ENCODE measurements around the gene SSBP4. TPM values are rescaled to one million over a fixed set of nuclear protein-coding genes. Genes with fewer than 3 reads are reported as not detected.
A peak's percentile ranks its signal among the peaks of the same experiment; 100 is the strongest.

SSBP4 gene
- total and polyA plus RNA-seq, 9 of the 15 experiments (the other 6 are each of a cell fraction or from before 2014, with no cell fraction given) = 1.1 to 189 (median 39.0) TPM

DNA sequence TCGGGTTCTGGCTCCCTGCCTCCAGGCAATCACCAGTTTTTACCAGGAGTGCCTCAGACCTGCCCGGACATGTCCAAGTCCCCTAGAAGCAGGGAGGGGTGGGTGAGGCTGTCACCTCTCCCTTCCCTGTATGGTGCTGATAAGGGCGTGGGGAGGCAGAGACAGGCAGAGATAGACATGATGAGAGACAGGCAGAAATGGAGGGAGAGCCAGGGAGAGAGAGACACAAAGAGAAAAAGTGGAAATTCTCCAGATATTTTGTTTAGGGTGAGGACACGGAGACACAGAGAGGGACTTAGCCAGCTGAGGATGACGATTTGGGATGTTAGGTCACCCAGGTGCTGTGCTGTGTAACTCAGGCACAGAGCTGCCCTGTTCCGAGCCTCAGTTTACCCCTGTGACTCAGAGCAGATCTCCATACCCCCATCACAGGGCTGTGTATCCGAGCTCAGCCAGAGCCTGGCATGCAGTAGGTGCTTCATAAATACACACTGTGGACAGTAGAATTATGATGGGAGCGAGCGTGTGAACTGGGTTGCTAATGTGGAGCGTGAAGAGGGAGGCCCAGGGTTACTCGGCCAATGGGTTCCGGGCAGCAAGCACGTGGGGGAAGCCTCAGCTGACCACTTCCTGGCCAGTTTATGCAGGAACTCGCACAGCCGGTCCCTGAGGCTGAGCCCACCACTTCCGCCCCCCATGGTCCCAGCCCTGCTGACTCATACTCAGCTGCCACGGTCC, 45.1 kb upstream of the SSBP4 start (continued):
- TF ChIP-seq, protein P1, sequence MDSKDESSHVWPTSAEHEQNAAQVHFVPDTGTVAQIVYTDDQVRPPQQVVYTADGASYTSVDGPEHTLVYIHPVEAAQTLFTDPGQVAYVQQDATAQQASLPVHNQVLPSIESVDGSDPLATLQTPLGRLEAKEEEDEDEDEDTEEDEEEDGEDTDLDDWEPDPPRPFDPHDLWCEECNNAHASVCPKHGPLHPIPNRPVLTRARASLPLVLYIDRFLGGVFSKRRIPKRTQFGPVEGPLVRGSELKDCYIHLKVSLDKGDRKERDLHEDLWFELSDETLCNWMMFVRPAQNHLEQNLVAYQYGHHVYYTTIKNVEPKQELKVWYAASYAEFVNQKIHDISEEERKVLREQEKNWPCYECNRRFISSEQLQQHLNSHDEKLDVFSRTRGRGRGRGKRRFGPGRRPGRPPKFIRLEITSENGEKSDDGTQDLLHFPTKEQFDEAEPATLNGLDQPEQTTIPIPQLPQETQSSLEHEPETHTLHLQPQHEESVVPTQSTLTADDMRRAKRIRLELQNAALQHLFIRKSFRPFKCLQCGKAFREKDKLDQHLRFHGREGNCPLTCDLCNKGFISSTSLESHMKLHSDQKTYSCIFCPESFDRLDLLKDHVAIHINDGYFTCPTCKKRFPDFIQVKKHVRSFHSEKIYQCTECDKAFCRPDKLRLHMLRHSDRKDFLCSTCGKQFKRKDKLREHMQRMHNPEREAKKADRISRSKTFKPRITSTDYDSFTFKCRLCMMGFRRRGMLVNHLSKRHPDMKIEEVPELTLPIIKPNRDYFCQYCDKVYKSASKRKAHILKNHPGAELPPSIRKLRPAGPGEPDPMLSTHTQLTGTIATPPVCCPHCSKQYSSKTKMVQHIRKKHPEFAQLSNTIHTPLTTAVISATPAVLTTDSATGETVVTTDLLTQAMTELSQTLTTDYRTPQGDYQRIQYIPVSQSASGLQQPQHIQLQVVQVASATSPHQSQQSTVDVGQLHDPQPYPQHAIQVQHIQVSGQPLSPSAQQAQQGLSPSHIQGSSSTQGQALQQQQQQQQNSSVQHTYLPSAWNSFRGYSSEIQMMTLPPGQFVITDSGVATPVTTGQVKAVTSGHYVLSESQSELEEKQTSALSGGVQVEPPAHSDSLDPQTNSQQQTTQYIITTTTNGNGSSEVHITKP (IDR thresholded peaks at IDR 0.05; ENCODE audit: partially characterized antibody) = peak; percentile 86
- TF ChIP-seq NCOA1 (IDR thresholded peaks at IDR 0.05; ENCODE audit: low read depth) = peak; percentile 83; the same call in 1 of the 2 replicates
- TF ChIP-seq ZNF77 (CRISPR knock-in tag; IDR thresholded peaks at IDR 0.05) = no peak
- peak; percentile 95 for TF ChIP-seq TAF9B (IDR thresholded peaks at IDR 0.05; ENCODE audit: partially characterized antibody)
- TF ChIP-seq, protein P2, sequence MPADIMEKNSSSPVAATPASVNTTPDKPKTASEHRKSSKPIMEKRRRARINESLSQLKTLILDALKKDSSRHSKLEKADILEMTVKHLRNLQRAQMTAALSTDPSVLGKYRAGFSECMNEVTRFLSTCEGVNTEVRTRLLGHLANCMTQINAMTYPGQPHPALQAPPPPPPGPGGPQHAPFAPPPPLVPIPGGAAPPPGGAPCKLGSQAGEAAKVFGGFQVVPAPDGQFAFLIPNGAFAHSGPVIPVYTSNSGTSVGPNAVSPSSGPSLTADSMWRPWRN (IDR thresholded peaks at IDR 0.05; ENCODE audit: low read depth) = 0 out of 2 replicates have a peak, but pooled peaks have one; percentile 6
- TF ChIP-seq SMAD1 (IDR thresholded peaks at IDR 0.05; ENCODE audit: low read depth, low read length, partially characterized antibody) = no peak
- TF ChIP-seq, protein P3, sequence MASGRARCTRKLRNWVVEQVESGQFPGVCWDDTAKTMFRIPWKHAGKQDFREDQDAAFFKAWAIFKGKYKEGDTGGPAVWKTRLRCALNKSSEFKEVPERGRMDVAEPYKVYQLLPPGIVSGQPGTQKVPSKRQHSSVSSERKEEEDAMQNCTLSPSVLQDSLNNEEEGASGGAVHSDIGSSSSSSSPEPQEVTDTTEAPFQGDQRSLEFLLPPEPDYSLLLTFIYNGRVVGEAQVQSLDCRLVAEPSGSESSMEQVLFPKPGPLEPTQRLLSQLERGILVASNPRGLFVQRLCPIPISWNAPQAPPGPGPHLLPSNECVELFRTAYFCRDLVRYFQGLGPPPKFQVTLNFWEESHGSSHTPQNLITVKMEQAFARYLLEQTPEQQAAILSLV (tag; IDR thresholded peaks at IDR 0.05) = no peak
- peak; percentile 72 for TF ChIP-seq POLR2B (IDR thresholded peaks at IDR 0.05; ENCODE audit: low read depth, partially characterized antibody)
- peak; percentile 97 for TF ChIP-seq HMGN3 (IDR thresholded peaks at IDR 0.05; ENCODE audit: borderline replicate concordance, extremely low read depth, insufficient read length, low read depth, low read length)
- no peak for TF ChIP-seq FUS (optimal IDR thresholded peaks at IDR 0.05; ENCODE audit: low read depth, low read length)
- TF ChIP-seq RBM17 (IDR thresholded peaks at IDR 0.05; ENCODE audit: borderline replicate concordance, low read depth, low read length) = no peak
- TF ChIP-seq FOXK2 (conservative IDR thresholded peaks at IDR 0.05 in 1 of 2, IDR thresholded peaks at IDR 0.05 in 1 of 2; ENCODE audit: low read depth in 2 of 2) = peak; percentile 53 to 80
- TF ChIP-seq SMAD4 (CRISPR knock-in tag; conservative IDR thresholded peaks at IDR 0.05) = peak; percentile 83
- peak; percentile 73; the same call in 1 of the 2 replicates for TF ChIP-seq ATF7 (IDR thresholded peaks at IDR 0.05)
- TF ChIP-seq, protein P4, sequence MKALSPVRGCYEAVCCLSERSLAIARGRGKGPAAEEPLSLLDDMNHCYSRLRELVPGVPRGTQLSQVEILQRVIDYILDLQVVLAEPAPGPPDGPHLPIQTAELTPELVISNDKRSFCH (CRISPR knock-in tag; IDR thresholded peaks at IDR 0.05) = no peak
- TF ChIP-seq, protein P4 (tag; IDR thresholded peaks at IDR 0.05) = peak; percentile 87
- TF ChIP-seq, protein P5, sequence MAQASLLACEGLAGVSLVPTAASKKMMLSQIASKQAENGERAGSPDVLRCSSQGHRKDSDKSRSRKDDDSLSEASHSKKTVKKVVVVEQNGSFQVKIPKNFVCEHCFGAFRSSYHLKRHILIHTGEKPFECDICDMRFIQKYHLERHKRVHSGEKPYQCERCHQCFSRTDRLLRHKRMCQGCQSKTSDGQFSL (CRISPR knock-in tag; IDR thresholded peaks at IDR 0.05) = peak; percentile 40; the same call in 1 of the 2 replicates
- TF ChIP-seq, protein P5 (tag; IDR thresholded peaks at IDR 0.05) = no peak; a peak in 1 of 4 replicates

Data from K562 (cell line).